ENCODE measurements around the gene KCNB1. TPM values are rescaled to one million over a fixed set of nuclear protein-coding genes. Genes with fewer than 3 reads are reported as not detected.
"Not testable (repeated sequence)": the region's sequence is repeated elsewhere in the genome, so short reads cannot be mapped to it uniquely, and the experiment has no call there.

KCNB1 gene
- total RNA-seq, 2 experiments from 2014 or later, result not detected

DNA sequence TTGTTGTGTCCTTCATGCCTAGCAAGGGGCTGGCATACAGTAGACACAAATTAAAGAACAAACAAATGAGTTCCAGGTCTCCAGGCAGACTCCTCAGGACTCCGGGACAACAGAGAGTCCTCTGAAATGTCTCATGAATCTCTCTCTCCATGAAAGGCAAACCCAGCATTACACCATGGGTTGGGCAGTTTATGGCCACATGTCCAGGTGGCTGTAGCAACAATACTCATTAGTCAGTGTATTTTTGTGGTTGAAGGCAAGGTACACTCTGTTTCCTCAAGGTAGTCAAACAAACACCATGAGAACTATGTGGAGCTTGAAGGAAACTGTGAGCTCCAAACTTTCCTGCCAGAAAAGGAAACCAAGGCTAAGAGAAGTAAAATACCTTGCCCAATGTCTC, 62.2 kb downstream of the KCNB1 start:
- ChIA-PET POLR2A (no interaction called here), CTCF (no interaction called here)

- ChIA-PET CTCF (no interaction called here), POLR2A (no interaction called here)
Measured at GRCh38 chr20:49419785-49420184, 62.7 kb downstream of the KCNB1 start.

- ChIA-PET POLR2A (no interaction called here), CTCF (no interaction called here)
Measured at GRCh38 chr20:49418809-49419208, 63.7 kb downstream of the KCNB1 start.

DNA sequence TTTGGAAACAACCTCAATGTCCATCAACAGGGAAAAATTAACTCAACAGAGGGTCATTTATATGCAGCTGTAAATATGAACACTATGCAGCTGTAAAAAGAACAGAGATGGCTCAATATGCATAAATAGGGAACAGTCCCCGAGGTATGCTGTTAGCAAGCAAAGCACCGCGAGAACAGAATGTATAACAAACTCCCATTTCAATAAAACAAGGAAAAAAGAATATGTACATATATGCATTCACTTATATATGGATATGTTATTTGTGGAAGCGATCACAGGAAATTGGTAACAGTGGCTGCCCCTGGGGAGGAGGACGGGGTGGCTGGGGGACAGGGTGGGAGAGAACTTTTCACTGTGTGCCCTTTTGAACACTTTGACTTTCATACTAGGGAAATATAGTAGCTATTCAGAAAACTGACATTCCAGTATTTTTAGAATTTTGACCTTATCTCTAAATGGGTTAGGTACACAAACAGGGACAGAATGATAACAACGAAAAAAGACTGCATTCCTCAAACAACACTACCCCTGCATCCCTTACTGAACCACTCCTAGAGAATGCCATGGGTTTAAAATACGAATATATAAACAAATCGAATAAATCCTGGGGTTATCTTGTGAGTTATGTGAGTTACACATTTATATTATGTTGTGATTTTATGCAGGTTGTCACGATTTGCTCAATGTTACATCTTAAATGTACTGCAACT, 64.5 kb downstream of the KCNB1 start:
- POLR2A ChIA-PET, result no interaction called here

DNA sequence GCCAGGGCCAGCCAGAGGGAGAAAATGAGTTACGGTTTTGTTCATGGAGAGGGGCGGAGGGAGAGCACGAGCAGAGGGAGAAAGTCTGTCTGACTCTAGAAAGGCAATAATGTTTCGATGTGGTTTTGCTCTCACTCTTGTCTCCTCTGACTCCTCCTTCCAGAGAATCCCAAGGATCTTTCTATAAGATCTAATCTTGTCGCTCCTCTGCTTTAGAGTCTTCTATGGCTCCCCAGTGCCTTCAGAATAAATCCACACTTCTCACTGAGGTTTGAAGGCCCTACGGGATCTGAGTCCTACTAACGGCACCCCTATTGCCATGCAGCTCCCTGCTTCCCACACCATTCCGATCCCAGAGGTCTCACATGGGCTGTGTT, 66.8 kb downstream of the KCNB1 start:
- CTCF ChIA-PET, result interaction anchor here (0.6 kb wide), 1 partner anchor 171 kb away, joined by 3 read pairs; no protein-coding TSS in a partner anchor

More for the DNA sequence above, 64.5 kb downstream of the KCNB1 start:
- CTCF ChIA-PET, result no interaction called here

DNA sequence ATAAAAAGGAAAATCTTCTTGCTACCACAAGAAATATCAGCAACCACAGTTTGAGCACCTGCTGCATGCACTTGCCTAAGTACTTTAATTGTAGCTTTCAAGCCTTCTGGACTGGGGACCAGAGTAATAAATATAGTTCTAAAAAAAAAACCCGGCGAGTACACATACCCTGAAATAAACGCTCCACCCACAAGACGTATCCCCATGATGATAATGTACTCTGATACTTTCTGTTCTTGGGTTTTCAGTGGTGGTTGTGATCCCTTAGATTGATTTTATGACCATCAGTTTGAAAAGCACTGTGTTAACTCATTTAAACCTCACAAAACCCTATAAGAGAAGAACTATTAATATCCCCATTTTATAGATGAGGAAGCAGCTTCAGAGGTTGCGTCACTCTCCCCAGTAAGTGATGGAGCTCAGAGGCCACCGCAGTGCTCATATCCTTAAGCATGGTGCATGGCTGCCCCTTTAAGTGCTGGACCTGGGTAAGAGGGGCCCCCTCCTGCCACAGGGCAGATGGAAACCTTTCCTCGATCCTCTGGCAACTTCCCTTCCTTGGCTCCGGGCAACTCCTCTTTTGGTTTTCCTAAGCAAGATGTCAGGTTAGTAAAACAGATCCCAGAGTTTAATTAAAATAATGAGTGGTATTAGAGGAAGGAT, 67.3 kb downstream of the KCNB1 start:
- CTCF ChIA-PET, result no interaction called here
- POLR2A ChIA-PET, result no interaction called here

More for the DNA sequence above, 66.8 kb downstream of the KCNB1 start:
- POLR2A ChIA-PET, result no interaction called here

DNA sequence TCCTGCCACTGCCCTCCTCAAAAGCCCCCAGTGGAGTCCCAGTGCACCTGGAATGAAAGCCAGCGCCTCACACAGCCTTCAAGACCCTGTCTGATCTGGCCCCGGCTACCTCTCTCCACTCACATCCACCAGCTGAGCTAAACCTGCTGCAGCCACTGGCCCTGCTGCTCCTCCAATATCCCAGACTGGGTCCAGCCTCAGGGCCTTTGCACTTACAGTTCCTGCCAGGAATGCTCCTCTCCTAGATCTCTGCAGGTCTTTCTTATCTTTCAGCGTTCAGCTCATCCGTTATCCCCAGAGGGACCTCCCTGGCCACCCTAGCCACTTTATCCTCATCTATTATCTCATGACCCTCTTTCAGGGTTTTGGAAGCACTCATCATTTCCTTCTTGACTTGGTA, 68.8 kb downstream of the KCNB1 start:
- CTCF ChIA-PET, result no interaction called here
- POLR2A ChIA-PET, result no interaction called here

DNA sequence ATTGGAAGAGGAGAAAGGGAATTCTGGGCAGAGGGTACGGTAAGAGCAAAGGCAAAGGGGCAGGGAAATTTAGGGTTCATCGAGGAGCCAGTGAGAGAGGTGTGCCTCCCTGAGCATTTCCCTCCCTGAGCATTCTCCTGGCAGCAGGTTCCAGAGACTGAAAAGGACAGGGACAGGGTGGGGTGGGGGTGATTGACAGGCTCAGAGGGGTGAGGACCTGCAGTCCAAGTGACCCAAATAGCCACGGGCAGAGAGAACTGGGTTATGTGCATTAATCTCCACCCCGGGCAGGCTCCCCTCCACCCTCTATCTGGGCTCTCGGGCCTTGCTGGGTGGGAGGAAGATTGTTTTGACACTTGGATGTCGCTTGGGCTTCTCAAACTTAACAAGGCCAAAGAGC, 69.5 kb downstream of the KCNB1 start:
- ChIA-PET CTCF (no interaction called here), POLR2A (no interaction called here)

- ChIA-PET CTCF (no interaction called here), POLR2A (interaction anchor here (0.6 kb wide), 1 partner anchor 72 kb away, joined by 3 read pairs; no protein-coding TSS in a partner anchor)
Measured at GRCh38 chr20:49412254-49412653, 70.2 kb downstream of the KCNB1 start.

DNA sequence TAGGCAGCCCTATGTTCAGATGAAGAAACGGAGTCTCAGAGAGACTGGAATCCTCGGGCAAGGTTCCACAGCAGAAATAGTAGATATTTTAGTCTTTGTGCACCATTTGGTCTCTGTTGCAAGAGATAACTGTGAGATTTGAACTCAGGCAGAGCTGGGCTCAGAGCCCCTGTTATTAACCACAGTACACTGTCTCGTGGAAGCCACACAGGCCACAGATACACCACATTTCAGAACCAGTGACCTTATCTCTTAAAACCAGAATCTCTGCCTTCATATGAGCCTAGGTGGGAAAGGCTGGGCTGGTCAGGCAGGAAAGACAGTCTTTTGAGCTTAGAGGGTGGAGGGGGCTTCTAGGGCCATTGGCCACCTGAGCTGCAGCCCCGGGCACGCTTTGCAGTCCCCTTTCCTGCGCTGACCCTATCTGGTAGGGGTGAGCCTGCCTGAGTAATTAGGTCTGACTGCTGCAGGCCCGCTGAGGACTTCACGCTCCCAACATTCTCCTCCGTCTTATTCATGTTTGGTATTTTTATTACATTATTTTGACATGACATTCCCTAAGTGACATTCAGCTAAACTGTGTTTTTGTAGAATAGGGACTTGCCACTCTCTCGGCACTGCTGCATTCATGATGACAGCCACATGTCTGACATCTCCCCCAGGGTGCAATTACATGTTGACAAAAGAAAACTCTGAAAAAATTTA, 71.1 kb downstream of the KCNB1 start:
- CTCF ChIA-PET, result no interaction called here
- POLR2A ChIA-PET, result interaction anchor here (0.6 kb wide), 1 partner anchor 73 kb away, joined by 3 read pairs; no protein-coding TSS in a partner anchor

- CTCF ChIA-PET, result interaction anchor here (1.0 kb wide), 1 partner anchor 35 kb away, joined by 3 read pairs; no protein-coding TSS in a partner anchor
- POLR2A ChIA-PET, result not testable (repeated sequence)
Measured at GRCh38 chr20:49409975-49410621, 72.4 kb downstream of the KCNB1 start.

- POLR2A ChIA-PET, result no interaction called here
- CTCF ChIA-PET, result interaction anchor here (1.0 kb wide), 1 partner anchor 34 kb away, joined by 3 read pairs; no protein-coding TSS in a partner anchor
Measured at GRCh38 chr20:49409302-49409974, 73.0 kb downstream of the KCNB1 start.

DNA sequence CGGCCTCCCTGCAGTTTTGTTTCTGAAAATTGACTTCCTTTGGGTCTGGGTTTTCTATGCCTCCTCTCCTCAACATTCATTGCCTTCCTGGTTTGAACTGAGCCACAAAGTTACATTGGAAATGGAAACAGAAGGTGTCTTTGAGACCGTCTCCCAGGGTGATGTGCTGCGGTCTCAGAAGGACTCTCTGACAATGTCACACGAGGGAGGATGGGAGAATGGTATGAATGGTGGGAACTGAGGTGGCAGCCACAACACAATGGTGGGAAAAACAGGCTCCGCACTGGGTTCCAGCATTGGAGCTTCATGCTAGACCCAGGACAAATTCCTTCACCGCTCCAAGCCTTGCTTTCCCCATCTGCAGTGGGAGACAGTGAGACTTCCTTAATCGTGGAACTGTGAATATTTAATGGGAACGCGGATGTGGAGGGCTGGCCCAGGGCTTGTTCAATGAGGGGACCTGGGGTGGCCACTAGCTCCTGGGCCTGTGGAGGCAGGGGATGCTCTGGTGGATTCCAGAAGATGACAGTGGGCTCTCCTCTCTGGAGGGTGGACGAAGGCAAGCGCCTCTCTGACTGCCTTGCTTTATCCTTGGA, 73.9 kb downstream of the KCNB1 start:
- CTCF ChIA-PET, result no interaction called here
- POLR2A ChIA-PET, result no interaction called here

GRCh38 chr20:49406666-49407065, 75.8 kb downstream of the KCNB1 start:
- ChIA-PET POLR2A (no interaction called here), CTCF (no interaction called here)

DNA sequence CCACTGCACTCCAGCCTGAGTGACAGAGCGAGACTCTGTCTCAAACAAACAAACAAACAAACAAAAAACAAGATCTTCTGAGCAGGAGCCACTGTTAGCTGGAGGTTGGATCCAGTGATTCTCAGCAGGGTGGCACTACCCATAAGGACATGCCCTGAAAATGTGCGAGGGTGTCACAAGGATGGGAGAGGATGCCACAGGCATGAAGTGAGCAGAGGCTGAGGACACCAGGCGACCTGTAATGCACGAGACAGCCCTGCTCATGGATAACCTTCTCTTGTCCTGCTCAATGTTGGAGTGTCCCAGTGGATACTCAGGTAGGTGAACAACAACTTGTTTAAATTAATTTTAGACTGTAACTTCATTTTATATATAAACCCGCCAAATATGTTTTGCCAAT, 76.8 kb downstream of the KCNB1 start:
- CTCF ChIA-PET, result no interaction called here
- POLR2A ChIA-PET, result no interaction called here

DNA sequence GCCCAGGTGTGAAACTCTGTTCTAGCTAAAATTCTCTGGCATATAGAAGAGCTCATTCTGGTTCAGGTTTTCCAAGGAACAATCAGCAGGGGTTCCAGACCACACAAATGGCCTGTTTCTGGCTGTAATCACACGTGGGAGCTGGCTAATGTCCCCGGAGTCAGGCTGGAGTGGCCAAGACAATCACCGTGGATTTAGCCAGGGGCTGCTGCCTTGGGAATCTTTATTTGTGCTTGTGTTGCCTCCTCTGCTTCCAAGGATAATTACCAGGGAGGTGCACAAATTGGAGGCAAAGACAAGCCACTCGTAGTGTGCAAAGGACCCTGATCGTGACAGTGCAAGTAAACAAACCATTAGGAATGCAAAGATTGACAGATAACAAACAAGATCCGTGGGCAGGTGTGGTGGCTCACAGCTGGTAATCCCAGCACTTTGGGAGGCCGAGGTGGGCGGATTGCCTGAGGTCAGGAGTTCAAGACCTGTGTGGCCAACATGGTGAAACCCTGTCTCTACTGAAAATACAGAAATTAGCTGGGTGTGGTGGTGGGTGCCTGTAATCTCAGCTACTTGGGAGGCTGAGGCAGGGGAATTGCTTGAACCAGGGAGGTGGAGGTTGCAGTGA, 77.3 kb downstream of the KCNB1 start:
- ChIA-PET POLR2A (no interaction called here), CTCF (no interaction called here)

- ChIA-PET CTCF (no interaction called here), POLR2A (no interaction called here)
Measured at GRCh38 chr20:49404461-49404860, 78.0 kb downstream of the KCNB1 start.

GRCh38 chr20:49403911-49404310, 78.6 kb downstream of the KCNB1 start:
- CTCF ChIA-PET, result no interaction called here
- POLR2A ChIA-PET, result no interaction called here

- CTCF ChIA-PET, result no interaction called here
- POLR2A ChIA-PET, result no interaction called here
Measured at GRCh38 chr20:49403012-49403411, 79.5 kb downstream of the KCNB1 start.

Data from activated CD8-positive, alpha-beta memory T cell treated with anti-CD3 and anti-CD28 coated beads for 36 hours (primary cell).